Suppressor macrophage (primary cell): ENCODE results near the gene ARMC2.
"Not testable (repeated sequence)": the region's sequence is repeated elsewhere in the genome, so short reads cannot be mapped to it uniquely, and the experiment has no call there.

Source experiments
- DNase-seq, 4 experiments: peaks; one replicate each; pipeline ENCODE4 v3.0.0-alpha.2; 2020 to 2022

ARMC2 gene

GRCh38 chr6:108832738-108833137, 15.5 kb upstream of the ARMC2 start:
- DNase-seq, result no peak

DNA sequence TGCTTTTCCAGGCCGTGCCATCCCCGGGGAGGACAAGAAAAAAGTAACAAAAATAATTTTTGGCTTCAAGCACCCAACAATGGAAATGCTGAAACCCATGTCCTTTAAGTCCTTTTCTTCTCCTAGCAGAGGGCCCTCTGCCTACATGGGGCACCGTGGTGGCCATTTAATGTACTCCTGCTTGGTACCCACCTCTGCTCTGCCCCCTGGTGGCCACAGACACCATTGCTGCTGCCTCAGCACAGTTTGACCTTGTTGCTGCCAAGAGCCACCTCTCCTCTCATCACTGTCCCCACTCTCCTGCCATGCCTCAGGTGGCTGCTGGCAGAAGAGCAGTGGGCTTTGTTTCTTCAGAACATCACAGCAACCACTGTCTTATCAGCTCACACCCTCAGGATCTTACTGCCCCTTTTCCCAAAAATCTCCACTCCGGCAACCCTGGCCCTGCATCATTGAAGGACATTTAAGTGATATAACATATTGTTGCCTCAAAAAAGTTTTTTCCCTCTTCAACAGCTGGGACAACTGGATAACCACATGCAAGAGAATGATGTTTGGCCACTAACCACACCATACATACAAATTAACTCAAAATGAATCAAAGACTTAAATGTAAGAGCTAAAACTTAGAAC, 12.9 kb upstream of the ARMC2 start:
- DNase-seq, result peak; percentile 90 to 94 (median 92)

DNA sequence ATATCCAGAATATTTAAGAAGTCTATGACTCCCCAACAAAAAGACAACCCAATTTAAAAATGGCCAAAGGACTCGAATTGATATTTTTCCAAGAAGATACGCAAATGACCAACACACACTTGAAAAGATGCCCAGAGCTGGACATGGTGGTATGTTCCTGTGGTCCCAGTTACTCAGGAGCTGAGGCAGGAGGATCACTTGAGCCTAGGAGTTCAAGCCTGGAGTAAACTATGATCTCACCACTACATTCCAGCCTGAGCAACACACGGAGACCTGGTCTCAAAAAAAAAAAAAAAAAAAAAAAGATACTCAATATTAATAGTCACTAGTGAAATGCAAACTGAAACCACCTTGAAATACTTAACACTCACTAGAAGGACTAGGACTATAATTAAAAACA, 12.2 kb upstream of the ARMC2 start:
- DNase-seq, result no peak

GRCh38 chr6:108837236-108837971, 10.8 kb upstream of the ARMC2 start:
- DNase-seq, result peak; percentile 57 to 82 (median 76)

DNA sequence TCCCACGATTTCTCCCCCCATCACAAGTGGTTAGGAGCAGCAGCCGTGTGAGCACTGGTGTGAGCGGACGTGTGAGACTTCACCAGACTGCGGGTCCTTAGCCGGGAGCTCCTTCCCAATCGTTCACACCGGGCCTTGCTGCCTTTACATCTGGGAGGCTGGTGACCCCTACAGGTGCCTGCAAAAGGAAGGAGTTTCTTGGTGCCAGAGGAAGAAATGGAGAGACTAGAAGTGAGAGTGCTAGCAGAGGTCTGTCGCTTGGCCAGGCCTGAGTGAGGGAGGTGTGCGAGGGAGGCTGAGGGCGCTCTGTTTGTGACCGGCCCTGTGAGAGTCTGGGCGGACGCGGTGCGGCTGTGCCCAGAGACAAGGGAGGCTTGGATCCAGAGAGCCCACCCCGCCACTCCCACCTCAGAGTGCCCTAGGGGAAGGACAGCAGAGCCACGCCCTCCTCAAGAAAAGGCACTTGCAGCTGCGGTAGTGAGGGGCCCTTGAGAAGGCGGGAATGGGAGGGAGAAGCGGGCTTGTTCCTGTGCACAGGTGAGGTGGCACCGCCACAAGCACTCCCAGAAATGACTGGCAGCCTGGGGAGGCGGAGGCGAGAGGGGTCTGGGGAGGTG, 10.0 kb upstream of the ARMC2 start:
- peak in 1 of 4 experiments; percentile 18 for DNase-seq

DNA sequence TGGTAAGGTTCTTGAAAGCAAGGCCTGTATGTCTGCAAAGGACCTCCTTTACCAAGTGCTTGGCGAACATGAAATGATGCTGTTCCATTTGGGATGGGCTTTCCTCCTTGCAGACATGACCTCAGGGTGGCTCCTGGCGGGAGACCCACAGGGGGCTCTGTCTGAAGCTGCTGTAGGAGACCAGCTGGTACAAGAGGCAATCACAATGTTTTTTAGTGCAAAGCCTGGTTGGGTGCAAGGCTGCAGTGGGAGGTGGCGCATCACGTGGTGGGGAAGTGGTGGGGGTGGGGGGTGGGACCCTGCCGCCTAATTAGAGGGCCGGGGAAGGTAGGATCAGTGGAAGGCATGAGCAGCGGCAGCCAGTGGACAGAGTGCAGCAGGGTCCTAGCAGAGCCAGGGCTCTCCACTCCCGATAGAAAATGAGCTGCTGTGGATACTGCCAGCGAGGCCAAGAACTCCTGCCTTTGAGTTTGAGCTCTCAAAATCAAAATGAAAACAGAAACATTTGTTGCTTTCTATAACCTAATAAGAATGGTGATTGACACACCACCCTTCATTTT, 9.1 kb upstream of the ARMC2 start:
- DNase-seq, result no peak

DNA sequence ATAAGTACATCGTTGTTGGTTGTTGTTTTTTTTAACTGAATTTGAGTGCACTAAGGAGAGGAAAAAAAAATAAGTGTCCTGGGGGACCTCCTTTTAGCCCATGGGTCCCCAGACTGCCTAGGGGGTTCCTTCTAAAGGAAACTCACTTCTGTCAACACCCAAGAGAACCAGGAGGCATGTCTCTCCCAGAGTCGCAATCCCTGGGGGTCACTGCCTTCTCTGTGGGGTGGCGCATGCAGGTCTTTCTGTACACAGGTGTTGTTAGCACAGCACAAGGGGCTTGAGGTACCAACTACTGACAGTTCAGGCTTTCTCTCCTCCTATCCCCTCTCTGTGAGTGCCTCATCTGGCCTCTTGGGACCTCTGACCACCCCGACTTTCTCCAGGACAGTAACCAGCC, 7.3 kb upstream of the ARMC2 start:
- DNase-seq, result no peak

DNA sequence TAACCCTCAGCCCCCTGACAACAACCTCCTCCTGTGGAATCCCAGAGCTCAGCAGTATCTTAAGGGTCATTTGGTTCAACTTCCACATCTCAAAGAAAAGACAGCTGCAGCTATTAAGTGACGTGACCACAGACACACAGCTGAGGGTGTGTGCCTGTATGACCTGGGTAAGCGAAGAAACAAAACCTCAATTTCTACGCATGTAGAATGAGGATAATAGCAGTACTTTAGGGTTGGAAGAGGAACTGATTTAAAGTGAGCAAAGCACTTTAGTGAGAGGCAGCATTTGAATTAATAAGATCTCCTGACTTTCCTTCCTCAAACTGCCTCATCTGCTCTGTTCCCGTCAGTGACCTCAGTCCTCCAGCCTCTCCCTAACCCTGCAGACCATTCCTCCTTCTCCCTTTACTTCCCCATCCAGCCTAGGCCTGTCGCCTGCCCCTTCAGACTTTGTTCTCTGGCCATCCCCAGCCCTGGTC, 6.8 kb upstream of the ARMC2 start:
- DNase-seq, result peak; percentile 86 to 98 (median 92)

DNA sequence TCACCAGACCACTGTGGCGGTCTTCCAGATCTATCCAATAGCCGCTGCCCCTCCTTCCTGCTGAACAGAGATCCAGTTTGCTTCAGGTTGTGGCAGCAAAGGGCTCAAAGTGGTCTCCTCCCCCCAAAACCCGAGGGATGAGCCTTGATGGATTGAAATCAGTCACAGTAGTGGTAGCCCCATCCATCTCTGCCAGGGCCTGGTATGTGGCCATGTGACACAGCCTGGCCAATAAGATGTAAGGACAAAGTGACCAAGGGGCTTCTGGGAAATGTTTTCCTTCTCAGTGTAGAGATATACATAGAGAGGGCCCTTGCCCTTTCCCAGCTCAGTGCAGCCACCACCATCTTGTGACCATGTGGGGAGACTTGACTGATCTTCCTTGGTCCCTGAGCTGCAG, 4.1 kb upstream of the ARMC2 start:
- no peak for DNase-seq

- DNase-seq, result no peak
These were observed 3.1 kb upstream of the ARMC2 start for GRCh38 chr6:108845145-108845544.

GRCh38 chr6:108846101-108846500, 2.1 kb upstream of the ARMC2 start:
- DNase-seq, result peak; percentile 37 to 64 (median 48)

GRCh38 chr6:108846628-108847027, 1.6 kb upstream of the ARMC2 start:
- DNase-seq, result no peak

- DNase-seq, result no peak
These were observed 495 bp upstream of the ARMC2 start for GRCh38 chr6:108847738-108848115.

- peak; percentile 70 to 79 (median 78) for DNase-seq
These were observed 2.6 kb downstream of the ARMC2 start for GRCh38 chr6:108850669-108851465.

DNA sequence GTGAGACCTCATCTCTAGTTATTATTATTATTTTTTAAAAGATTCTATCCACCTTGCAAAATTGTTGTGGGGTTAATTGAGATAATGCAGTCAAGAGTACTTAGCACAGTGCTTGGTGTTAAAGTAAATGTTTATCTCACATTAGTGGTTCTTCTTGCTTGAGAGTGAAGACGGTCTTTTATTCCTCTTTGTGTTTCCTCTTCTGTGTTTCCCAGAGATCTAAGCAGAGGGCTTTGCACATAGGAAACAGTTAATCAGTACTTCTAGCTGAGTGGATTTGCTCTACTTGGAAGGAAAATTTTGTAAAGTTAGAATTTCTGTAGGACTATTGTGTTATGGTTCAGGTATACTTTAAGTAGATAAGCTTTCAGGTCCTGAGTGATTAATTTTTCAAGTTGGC, 3.5 kb downstream of the ARMC2 start:
- peak in 2 of 4 experiments; percentile 55 to 57 for DNase-seq

GRCh38 chr6:108853077-108853476, 4.9 kb downstream of the ARMC2 start:
- DNase-seq, result no peak

DNA sequence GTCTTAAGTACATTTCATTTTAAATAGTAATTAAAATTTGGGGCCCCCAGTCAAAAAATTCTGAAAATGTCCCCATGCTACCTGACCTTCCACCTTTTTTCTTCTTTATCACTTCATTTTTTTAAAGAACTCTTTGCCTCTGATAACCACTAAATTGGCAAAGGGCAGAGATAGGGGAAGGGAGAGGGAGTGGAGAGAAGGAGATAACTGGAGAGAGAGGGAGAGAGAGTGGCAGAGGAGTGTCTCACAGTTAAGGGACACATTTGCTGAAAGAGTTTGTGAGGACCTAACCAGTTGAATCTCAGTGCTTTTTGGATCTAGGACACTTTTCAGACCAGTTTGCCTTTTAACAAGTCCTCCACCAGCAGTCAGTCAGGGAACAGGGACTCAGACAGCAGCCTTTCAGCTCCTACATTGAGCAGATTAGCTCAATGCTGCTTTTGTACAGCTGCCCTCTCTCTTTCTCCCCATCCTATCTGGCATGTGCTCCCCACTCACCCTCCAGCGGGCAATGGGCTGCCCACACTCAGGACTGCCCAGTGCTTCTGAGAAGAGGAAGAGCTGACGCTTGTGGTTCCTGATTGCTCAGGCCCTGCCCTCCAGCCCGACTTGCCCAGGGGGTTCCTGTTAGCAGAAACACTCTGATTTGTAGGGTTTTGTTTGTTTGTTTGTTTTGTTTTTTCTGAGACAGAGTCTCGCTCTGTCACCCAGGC, 14.4 kb downstream of the ARMC2 start:
- peak; percentile 84 to 92 (median 90) for DNase-seq

- DNase-seq, result not testable (repeated sequence)
These were observed 17.6 kb downstream of the ARMC2 start for GRCh38 chr6:108865751-108866286.

- no peak for DNase-seq
These were observed 18.6 kb downstream of the ARMC2 start for GRCh38 chr6:108866798-108867197.

DNA sequence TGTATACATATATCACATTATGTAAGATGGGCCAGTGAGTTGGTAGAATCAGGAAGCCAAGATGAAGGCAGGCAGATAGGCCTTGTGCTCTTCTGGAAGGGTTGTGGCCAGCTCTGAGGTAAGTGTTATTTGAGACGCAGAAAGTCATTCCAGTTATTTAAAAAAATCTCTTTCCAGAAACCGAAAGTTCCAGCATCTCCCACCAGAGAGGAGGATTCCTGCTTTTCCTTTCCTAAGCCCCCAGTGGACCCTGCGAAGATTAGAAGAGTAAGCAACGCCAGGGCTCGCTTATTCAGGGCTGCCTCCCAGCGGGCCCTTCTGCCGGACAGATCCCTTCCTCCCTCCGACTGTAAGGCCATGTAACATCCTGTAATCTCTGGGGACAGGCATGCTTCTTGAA, 20.4 kb downstream of the ARMC2 start:
- no peak for DNase-seq

DNA sequence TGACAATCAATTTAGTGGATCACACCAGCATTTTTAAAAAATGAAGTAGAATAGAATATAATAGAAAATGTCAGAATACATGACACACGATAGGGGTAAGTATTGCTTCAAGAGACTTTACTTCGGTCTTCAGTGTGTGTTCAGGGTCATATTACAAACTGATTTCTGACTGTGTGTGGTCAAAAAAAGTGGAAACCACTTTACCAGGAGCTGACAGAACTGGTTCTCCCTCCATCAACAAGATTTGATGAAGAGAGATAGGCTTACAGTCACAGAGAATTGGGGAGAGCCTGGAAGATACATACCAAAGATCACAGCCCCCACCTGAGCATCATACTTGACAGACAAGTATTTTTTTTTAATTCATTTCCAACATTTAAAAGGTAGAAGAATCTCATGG, 21.7 kb downstream of the ARMC2 start:
- DNase-seq, result no peak

DNA sequence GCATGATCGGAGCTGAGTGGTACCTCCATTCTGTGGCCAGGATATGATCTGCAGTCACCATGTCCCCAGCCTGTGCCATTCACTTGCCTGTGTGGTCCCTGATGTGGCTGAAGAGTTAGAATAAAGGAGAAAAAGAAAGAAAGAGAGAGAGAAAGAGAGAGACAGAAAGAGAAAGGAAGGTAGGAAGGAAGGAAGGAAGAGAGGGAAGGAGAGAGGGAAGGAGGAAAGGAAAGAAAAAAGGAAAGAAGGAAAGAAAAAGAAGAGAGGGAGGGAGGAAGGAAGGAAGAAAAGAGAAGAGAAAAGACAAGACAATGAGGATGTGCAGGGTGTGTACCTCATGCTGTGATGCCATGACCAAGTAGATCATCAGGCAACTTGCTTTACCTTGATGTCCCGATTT, 22.1 kb downstream of the ARMC2 start:
- no peak for DNase-seq
